ENCODE measurements around the gene SPEM1. TPM values are rescaled to one million over a fixed set of nuclear protein-coding genes. Genes with fewer than 3 reads are reported as not detected.
"Not testable (repeated sequence)": the region's sequence is repeated elsewhere in the genome, so short reads cannot be mapped to it uniquely, and the experiment has no call there.

SPEM1 gene
- total RNA-seq, 1 donor from 2014 or later, result not detected

DNA sequence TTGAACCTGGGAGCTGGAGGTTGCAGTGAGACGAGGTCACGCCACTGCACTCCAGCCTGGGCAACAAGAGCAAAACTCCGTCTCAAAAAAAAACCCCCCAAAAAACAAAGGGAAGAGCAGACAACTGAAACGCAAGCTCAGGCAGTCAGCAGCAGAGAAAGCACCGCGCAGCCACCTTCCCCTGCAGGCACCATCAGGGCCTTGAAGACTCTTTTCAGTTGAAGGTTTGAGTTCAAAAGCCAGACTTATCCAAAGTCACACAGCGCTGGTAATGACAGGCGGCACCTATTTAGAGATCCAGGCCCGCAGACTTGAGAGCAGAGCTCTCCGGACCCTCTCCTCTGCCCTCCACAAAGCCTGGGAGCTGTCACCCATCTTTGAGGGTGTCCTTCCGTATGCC lies 48.2 kb downstream of the SPEM1 start:
- TF ChIP-seq, protein P1, sequence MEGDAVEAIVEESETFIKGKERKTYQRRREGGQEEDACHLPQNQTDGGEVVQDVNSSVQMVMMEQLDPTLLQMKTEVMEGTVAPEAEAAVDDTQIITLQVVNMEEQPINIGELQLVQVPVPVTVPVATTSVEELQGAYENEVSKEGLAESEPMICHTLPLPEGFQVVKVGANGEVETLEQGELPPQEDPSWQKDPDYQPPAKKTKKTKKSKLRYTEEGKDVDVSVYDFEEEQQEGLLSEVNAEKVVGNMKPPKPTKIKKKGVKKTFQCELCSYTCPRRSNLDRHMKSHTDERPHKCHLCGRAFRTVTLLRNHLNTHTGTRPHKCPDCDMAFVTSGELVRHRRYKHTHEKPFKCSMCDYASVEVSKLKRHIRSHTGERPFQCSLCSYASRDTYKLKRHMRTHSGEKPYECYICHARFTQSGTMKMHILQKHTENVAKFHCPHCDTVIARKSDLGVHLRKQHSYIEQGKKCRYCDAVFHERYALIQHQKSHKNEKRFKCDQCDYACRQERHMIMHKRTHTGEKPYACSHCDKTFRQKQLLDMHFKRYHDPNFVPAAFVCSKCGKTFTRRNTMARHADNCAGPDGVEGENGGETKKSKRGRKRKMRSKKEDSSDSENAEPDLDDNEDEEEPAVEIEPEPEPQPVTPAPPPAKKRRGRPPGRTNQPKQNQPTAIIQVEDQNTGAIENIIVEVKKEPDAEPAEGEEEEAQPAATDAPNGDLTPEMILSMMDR (IDR thresholded peaks at IDR 0.05; ENCODE audit: insufficient read depth, low read length, poor library complexity, severe bottlenecking), result no peak
- H3K27me3 ChIP-seq (ENCODE audit: control insufficient read depth, insufficient read depth, low read length), result no peaks in the 10 kb centered on the region
- no peak for DNase-seq (ENCODE audit: low read depth)
- H3K36me3 ChIP-seq (ENCODE audit: control insufficient read depth, insufficient read depth, low read length), result peaks cover 4% of the 10 kb centered on the region
- no peak overlapping the region for H3K4me3 ChIP-seq (ENCODE audit: low read depth, low read length)

DNA sequence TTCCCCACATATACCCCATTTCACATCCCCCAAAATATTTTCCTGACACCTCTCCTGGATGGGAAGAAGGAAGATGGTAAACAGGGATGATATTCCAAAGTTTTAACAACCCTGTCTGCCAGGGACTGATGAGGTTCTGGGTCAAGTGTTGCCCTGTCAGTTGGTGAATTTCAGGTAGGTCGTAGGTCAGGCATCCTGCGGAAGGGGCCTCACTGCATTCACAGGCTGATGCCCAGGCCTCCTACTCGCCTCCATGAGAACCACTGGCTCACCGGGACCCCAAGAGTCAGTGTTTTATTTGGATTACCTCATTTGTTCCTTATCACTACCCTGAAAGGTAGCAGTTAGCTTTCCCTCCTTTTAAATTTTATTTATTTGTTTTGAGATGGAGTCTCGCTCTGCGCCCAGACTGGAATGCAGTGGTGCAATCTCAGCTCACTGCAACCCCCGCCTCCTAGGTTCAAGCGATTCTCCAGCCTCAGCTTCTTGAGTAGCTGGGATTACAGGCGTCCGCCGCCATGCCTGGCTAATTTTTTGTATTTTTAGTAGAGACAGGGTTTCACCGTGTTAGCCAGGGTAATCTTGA lies 48.8 kb downstream of the SPEM1 start:
- no peak overlapping the region for H3K4me3 ChIP-seq (ENCODE audit: low read depth, low read length)
- no peaks in the 10 kb centered on the region for H3K27me3 ChIP-seq (ENCODE audit: control insufficient read depth, insufficient read depth, low read length)
- H3K36me3 ChIP-seq (ENCODE audit: control insufficient read depth, insufficient read depth, low read length), result peaks cover 3% of the 10 kb centered on the region
- TF ChIP-seq, protein P1 (IDR thresholded peaks at IDR 0.05; ENCODE audit: insufficient read depth, low read length, poor library complexity, severe bottlenecking), result no peak
- DNase-seq (ENCODE audit: low read depth), result no peak

DNA sequence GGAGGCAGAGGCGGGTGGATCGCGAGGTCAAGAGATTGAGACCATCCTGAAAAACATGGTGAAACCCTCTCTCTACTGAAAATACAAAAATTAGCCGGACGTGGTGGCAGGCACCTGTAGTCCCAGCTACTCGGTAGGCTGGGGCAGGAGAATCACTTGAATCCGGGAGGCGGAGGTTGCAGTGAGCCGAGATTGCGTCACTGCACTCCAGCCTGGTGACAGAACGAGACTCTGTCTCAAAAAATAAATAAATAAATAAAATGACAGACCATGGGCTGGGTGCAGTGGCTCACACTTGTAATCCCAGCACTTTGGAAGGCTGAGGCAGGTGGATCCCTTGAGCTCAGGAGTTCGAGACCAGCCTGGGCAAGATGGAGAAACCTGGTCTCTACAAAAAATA lies 49.7 kb downstream of the SPEM1 start:
- not testable (repeated sequence) for H3K27me3 ChIP-seq (ENCODE audit: control insufficient read depth, insufficient read depth, low read length); DNase-seq (ENCODE audit: low read depth); H3K4me3 ChIP-seq (ENCODE audit: low read depth, low read length); H3K36me3 ChIP-seq (ENCODE audit: control insufficient read depth, insufficient read depth, low read length)

DNA sequence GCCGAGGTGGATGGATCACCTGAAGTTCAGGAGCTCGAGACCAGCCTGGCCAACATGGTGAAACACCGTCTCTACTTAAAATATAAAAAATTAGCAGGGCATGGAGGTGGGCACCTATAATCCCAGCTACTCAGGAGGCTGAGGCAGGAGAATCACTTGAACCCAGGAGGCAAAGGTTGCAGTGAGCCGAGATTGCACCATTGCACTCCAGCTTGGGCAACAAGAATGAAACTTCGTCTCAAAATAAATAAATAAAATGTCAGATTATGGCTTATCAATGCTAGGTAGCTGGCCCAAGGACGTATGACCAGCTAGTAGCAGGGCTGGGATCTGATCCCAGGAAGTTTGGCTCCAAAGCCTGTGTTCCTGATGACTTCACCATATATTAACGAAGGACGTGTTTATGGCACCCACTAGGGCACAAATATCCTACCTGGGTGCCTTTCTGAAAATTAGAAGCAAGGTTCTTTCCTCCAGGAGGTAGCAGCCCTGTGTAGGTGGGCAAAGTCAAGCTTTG lies 50.4 kb downstream of the SPEM1 start:
- H3K27me3 ChIP-seq (ENCODE audit: control insufficient read depth, insufficient read depth, low read length); H3K36me3 ChIP-seq (ENCODE audit: control insufficient read depth, insufficient read depth, low read length); DNase-seq (ENCODE audit: low read depth); H3K4me3 ChIP-seq (ENCODE audit: low read depth, low read length): not testable (repeated sequence)

Other genes starting within 250 kb of the SPEM1 start
- gene ASGR1, start 241.0 kb upstream of the SPEM1 start, total RNA-seq, result 6.9 and 9.0 TPM in 2 replicates
- 6.1 and 12.9 TPM in 2 replicates for gene DLG4, start 200.5 kb upstream of the SPEM1 start, total RNA-seq
- 219 and 344 TPM in 2 replicates for gene ACADVL, start 200.4 kb upstream of the SPEM1 start, total RNA-seq
- gene DVL2, start 185.8 kb upstream of the SPEM1 start, total RNA-seq, result 57.1 and 69.8 TPM in 2 replicates
- gene PHF23, start 180.9 kb upstream of the SPEM1 start, total RNA-seq, result 41.3 and 53.3 TPM in 2 replicates
- 277 and 595 TPM in 2 replicates for gene GABARAP, start 177.9 kb upstream of the SPEM1 start, total RNA-seq
- gene CTDNEP1, start 168.6 kb upstream of the SPEM1 start, total RNA-seq, result 96.0 and 97.1 TPM in 2 replicates
- gene ELP5, start 168.1 kb upstream of the SPEM1 start, total RNA-seq, result 20.8 and 29.0 TPM in 2 replicates
- gene CLDN7, start 157.8 kb upstream of the SPEM1 start, total RNA-seq, result 248 and 250 TPM in 2 replicates
- gene SLC2A4, start 138.6 kb upstream of the SPEM1 start, total RNA-seq, result 0.38 and 1.1 TPM in 2 replicates
- 0.08 and 0.48 TPM in 2 replicates for gene YBX2, start 125.7 kb upstream of the SPEM1 start, total RNA-seq
- gene EIF5A, start 112.7 kb upstream of the SPEM1 start, total RNA-seq, result 460 and 490 TPM in 2 replicates
- gene GPS2, start 105.0 kb upstream of the SPEM1 start, total RNA-seq, result 73.5 and 76.0 TPM in 2 replicates
- gene NEURL4, start 91.0 kb upstream of the SPEM1 start, total RNA-seq, result 16.3 and 29.9 TPM in 2 replicates
- gene ACAP1, start 83.8 kb upstream of the SPEM1 start, total RNA-seq, result 0.14 and 3.6 TPM in 2 replicates
- gene KCTD11, start 68.2 kb upstream of the SPEM1 start, total RNA-seq, result 14.9 and 15.5 TPM in 2 replicates
- not detected in 2 replicates for gene TMEM95, start 65.2 kb upstream of the SPEM1 start, total RNA-seq
- gene TNK1, start 39.2 kb upstream of the SPEM1 start, total RNA-seq, result 4.0 and 13.3 TPM in 2 replicates
- gene PLSCR3, start 25.8 kb upstream of the SPEM1 start, total RNA-seq, result 61.8 and 74.7 TPM in 2 replicates
- gene TMEM256, start 16.2 kb upstream of the SPEM1 start, total RNA-seq, result 66.9 and 77.1 TPM in 2 replicates
- 8.3 and 8.4 TPM in 2 replicates for gene NLGN2, start 12.5 kb upstream of the SPEM1 start, total RNA-seq
- gene SPEM2, start 5.3 kb downstream of the SPEM1 start, total RNA-seq, result not detected in 2 replicates
- gene SPEM3, start 8.5 kb downstream of the SPEM1 start, total RNA-seq, result not detected in 2 replicates
- gene TMEM102, start 15.1 kb downstream of the SPEM1 start, total RNA-seq, result 31.7 and 34.9 TPM in 2 replicates
- 1.5 and 1.8 TPM in 2 replicates for gene FGF11, start 19.2 kb downstream of the SPEM1 start, total RNA-seq
- 19.0 and 21.6 TPM in 2 replicates for gene CHRNB1, start 24.7 kb downstream of the SPEM1 start, total RNA-seq
- gene ZBTB4, start 59.3 kb downstream of the SPEM1 start, total RNA-seq, result 26.3 and 28.3 TPM in 2 replicates
- gene SLC35G6, start 61.1 kb downstream of the SPEM1 start, total RNA-seq, result not detected in 2 replicates
- gene POLR2A, start 64.0 kb downstream of the SPEM1 start, total RNA-seq, result 56.9 and 57.8 TPM in 2 replicates
- gene TNFSF12, start 128.7 kb downstream of the SPEM1 start, total RNA-seq, result 9.0 and 9.4 TPM in 2 replicates
- gene TNFSF13, start 138.4 kb downstream of the SPEM1 start, total RNA-seq, result 13.5 and 14.3 TPM in 2 replicates
- 107 and 109 TPM in 2 replicates for gene SENP3, start 141.6 kb downstream of the SPEM1 start, total RNA-seq
- 7.4 and 8.7 TPM in 2 replicates for gene CD68, start 159.3 kb downstream of the SPEM1 start, total RNA-seq
- 161 and 187 TPM in 2 replicates for gene MPDU1, start 163.5 kb downstream of the SPEM1 start, total RNA-seq
- 1.8 and 3.4 TPM in 2 replicates for gene SOX15, start 169.8 kb downstream of the SPEM1 start, total RNA-seq
- 43.0 and 45.7 TPM in 2 replicates for gene FXR2, start 194.6 kb downstream of the SPEM1 start, total RNA-seq
- 61.6 and 76.0 TPM in 2 replicates for gene SAT2, start 207.5 kb downstream of the SPEM1 start, total RNA-seq
- gene SHBG, start 209.8 kb downstream of the SPEM1 start, total RNA-seq, result 0.79 TPM in 1 of 2 replicates, not detected in the other
- gene ATP1B2, start 230.6 kb downstream of the SPEM1 start, total RNA-seq, result not detected in 2 replicates

Measured in kidney epithelial cell (primary cell).